Muscle of leg (tissue), 11 donors: ENCODE measurements around the gene TRIM40. TPM values are rescaled to one million over a fixed set of nuclear protein-coding genes. Genes with fewer than 3 reads are reported as not detected.
A peak's percentile ranks its signal among the peaks of the same experiment; 100 is the strongest.

Experiments
- DNase-seq: peaks from one replicate; pipeline ENCODE4 v3.0.0; 2013
- H3K27ac ChIP-seq: one replicate; pipeline ENCODE4 v1.5.1; 2013; ENCODE audit warnings: mild to moderate bottlenecking, low read length, control low read depth
- H3K27me3 ChIP-seq: one replicate; pipeline ENCODE4 v1.6.1; 2013; ENCODE audit warnings: low read length; ENCODE audit not compliant: control insufficient read depth, insufficient read depth
- H3K36me3 ChIP-seq: one replicate; pipeline ENCODE4 v1.6.1; 2013; ENCODE audit warnings: low read length; ENCODE audit not compliant: control insufficient read depth, insufficient read depth
- H3K4me1 ChIP-seq: one replicate; pipeline ENCODE4 v1.6.1; 2013; ENCODE audit warnings: low read length; ENCODE audit not compliant: control insufficient read depth, insufficient read depth
- H3K4me3 ChIP-seq: one replicate; pipeline ENCODE4 v1.5.1; 2013; ENCODE audit warnings: low read length, control low read depth
- H3K9me3 ChIP-seq: replicated peaks from 2 replicates; pipeline ENCODE4 v1.6.1; 2013; ENCODE audit warnings: low read depth, low read length; ENCODE audit not compliant: control insufficient read depth
- WGBS: methylation state at CpG from one replicate; pipeline ENCODE4 v1.1.5; 2013; ENCODE audit warnings: missing lambda C conversion rate; ENCODE audit not compliant: insufficient coverage; 5-methylcytosine and 5-hydroxymethylcytosine counted together
- polyA plus RNA-seq, 8 donors: library from polyadenylated mRNA; unstranded; fragments of 120-200 nt; gene quantifications; one replicate each; pipeline versions ENCODE4 v1.2.1 to v1.2.3, GENCODE V29; 2013; ENCODE audit warnings: inconsistent platforms in 1 of 8, low replicate concordance in 1 of 8; ENCODE audit not compliant: insufficient read length in 8 of 8, insufficient read depth in 1 of 8
- total RNA-seq: library from RNA; stranded (reverse); fragments of 120-200 nt; gene quantifications from one replicate; pipeline ENCODE4 v1.2.4, GENCODE V29; 2013

The TRIM40 gene
- total and polyA plus RNA-seq, 9 donors: 0.56 TPM; not detected in 8

DNA sequence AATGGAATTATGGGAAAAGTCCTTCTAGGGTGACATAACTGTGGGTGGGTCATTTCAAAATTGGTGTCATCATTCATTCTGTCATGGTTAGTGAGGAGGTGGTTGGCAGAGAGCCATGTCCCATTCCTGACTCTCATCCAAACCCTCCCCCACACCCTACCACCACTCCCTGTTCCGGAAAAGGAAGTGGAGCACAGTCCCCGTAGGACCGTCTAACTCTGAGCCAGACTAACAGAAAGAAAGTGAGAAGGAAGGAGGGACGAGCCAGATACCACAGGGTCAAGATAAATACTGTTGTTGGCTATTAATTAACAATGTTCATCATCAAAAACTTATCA, 20.3 kb downstream of the TRIM40 start:
- no CpG with 5 or more reads among the region's 4 CpGs for WGBS

DNA sequence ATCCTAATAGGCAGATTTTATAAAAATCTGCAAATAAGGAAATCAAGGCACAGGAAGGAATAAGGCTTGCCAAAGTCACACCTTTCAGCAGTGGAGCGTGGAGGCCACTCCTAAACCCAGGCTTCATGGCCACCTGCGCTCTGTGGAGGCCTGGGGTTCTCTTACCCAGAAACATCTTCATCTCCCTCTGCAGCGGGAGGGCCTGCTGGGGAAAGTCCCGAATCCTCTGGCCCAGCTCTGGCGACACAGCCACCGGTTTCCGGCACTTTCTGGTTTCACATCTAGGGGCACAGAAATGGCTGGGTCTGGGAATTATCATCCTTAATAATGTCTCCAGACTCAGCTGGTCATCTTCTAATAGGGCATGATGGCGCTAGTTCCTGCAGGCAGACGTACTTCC, 20.8 kb downstream of the TRIM40 start:
- Histone ChIP-seq H3K4me1 (peaks cover 2% of the 10 kb centered on the region), H3K27ac (no peak overlapping the region), H3K4me3 (no peak overlapping the region), H3K9me3 (no peaks in the 10 kb centered on the region), H3K36me3 (no peaks in the 10 kb centered on the region), H3K27me3 (peaks cover 10% of the 10 kb centered on the region)
- 88% methylated on average over 3 of the region's 9 CpGs for WGBS
- DNase-seq: no peak

More for the DNA sequence above, 20.3 kb downstream of the TRIM40 start:
- DNase-seq: peak; percentile 18
- H3K4me1 ChIP-seq: peaks cover 2% of the 10 kb centered on the region
- no peak overlapping the region for H3K27ac ChIP-seq
- no peak overlapping the region for H3K4me3 ChIP-seq
- H3K36me3 ChIP-seq: no peaks in the 10 kb centered on the region
- no peaks in the 10 kb centered on the region for H3K9me3 ChIP-seq
- H3K27me3 ChIP-seq: peaks cover 10% of the 10 kb centered on the region

DNA sequence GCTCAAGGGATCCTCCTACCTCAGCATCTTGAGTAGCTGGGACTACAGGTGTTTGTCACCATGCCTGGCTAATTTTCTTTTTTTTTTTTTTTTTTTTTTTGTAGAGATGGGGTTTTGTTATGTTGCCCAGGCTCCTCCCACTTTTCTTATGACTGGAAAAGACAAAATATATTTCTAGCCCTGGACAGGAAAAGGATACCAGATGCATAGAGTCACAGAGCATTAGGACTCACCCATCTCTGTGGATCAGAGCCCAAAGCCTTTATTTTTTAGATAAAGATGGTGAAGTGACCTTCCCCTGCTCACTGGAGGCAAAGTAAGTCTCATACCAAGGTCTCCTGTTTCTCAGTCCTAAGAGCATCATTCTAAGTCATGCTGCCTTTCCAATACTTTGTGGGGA, 21.6 kb downstream of the TRIM40 start:
- no peak overlapping the region for H3K27ac ChIP-seq
- peaks cover 12% of the 10 kb centered on the region for H3K27me3 ChIP-seq
- DNase-seq: no peak
- no peaks in the 10 kb centered on the region for H3K9me3 ChIP-seq
- H3K4me3 ChIP-seq: no peak overlapping the region
- H3K4me1 ChIP-seq: peaks cover 2% of the 10 kb centered on the region
- H3K36me3 ChIP-seq: no peaks in the 10 kb centered on the region

DNA sequence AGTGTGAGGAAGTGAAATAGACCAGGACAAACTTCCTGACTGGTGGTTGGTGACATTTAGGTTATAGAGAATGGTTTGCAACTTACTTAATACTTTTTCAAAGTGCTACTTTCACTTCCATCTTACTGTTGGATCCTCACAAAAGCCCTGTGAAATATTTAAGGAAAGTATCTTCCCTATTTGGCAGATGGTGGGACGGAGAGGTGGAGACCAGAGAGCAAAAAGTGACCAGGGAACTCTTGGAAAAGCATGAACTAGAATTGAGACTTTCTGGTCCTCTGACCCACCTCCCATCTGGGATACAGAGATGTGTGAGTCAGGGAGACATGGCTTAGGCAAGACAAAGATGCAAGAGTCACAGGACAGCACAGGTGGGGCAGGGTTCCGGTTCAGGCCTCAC, 22.1 kb downstream of the TRIM40 start:
- H3K27me3 ChIP-seq: peaks cover 12% of the 10 kb centered on the region
- WGBS: 88% methylated on average over 2 of the region's 2 CpGs
- H3K36me3 ChIP-seq: no peaks in the 10 kb centered on the region
- H3K27ac ChIP-seq: no peak overlapping the region
- peaks cover 2% of the 10 kb centered on the region for H3K4me1 ChIP-seq
- H3K9me3 ChIP-seq: no peaks in the 10 kb centered on the region
- no peak for DNase-seq
- H3K4me3 ChIP-seq: no peak overlapping the region

DNA sequence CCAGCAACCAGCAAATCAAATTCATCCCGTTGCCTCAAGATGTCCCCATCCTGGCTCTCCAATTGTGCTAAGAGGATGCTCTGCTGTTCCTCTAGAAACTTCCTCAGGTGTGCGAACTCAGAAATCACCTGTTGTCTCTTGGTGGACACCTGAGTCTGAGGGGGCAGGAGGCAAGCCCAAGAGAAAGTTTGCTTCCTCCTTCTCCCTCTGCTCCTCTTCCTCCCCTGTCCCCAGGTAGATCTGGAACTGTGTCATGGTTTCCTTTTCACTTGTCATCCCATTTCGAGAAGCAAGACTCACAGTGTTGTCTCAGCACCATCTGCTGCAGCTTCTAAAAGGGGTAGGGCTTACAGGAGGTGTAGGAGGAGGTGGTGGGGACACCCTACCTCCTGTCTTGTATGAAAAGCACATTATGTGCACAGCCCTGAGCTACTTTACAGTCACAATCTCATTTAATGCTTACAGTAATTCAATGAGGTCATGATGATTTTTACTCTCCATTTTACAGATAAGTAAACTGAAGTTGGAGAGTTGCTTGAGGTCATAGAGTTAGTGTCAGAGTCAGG, 22.6 kb downstream of the TRIM40 start:
- Histone ChIP-seq H3K9me3 (no peaks in the 10 kb centered on the region), H3K36me3 (no peaks in the 10 kb centered on the region), H3K4me1 (peaks cover 2% of the 10 kb centered on the region), H3K27me3 (peaks cover 16% of the 10 kb centered on the region), H3K4me3 (no peak overlapping the region), H3K27ac (no peak overlapping the region)
- no CpG with 5 or more reads among the region's 3 CpGs for WGBS
- DNase-seq: no peak

DNA sequence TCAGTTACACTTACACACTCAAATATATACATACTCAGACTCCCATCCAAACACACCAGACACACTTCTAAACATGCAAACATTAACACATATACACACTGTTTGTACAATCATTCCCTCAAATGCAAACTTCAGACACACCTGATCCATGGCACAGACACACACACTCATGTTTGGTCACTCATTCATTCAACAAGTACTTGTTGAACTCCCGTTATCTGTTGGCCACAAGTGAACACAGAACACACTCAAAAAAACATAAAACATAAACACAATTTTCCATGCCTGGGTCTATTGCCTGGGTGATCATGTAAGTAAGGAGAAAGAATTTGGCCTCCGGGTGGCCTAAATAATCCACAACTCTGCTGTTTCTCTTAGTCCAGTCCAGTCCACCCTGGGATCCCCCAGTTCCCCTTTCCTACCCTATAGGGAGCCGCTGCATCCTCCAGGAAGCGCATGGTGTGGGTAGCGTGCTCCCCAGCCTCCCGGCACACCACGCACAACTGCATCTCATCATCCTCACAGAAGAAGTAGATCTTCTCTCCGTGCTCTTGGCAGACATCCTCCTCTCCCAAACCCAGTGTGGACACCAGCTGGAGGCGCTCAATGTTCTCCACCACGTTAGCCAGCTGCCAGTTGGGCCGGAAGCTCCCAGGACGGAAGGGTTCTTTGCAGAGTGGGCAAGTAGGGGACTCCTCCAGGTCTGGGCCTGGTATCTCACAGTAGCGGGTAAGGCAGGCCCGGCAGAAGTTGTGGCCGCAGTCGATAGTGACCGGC, 24.3 kb downstream of the TRIM40 start:
- H3K27ac ChIP-seq: no peak overlapping the region
- WGBS: 88% methylated on average over 14 of the region's 17 CpGs
- H3K27me3 ChIP-seq: peaks cover 10% of the 10 kb centered on the region
- peaks cover 2% of the 10 kb centered on the region for H3K4me1 ChIP-seq
- H3K4me3 ChIP-seq: no peak overlapping the region
- no peaks in the 10 kb centered on the region for H3K36me3 ChIP-seq
- H3K9me3 ChIP-seq: no peaks in the 10 kb centered on the region
- DNase-seq: no peak

DNA sequence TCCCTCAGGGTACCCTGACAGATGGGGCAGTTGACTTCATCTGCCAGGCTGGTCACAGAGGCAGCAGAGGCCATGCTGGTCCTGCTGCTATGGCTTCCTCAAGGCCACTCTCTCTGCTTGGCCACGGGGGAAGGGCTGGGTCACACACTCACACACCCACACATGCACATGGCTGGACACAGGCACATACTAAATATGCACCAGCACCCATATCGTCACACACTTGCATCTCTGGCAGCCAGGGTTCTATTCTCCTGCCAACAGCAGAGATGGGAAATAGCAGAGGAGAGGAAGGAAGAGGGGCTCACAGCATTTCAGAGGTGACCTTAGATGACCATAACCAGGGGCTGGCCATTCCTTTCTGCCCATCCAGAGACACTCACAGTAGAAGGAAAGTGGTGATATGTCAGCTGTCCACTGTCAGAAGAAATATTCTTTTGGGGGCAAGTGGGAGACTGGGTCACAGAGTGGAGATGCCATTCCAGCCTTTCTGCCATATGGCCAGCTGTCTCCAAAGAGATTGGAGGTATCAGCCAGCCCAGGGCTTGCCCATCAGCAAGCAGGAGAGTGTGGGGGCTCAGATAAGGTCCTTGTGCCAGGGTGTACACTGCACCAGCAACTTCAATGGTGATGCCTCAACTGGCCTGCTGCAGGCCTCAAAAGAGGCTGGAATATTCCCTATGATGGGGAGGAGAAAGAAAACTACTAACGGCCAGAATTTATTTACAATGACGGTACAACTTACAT, 25.0 kb downstream of the TRIM40 start, which contains the start of gene TRIM10:
TSS of gene TRIM10 (minus strand) at position 427 of the 747 bp plus-strand sequence. CDS start at position 74, 353 bp downstream.
- DNase-seq: no peak
- Histone ChIP-seq H3K27ac (no peak within 1 kb of the TSS), H3K36me3 (no peaks in the 10 kb centered on the region), H3K4me1 (peaks cover 2% of the 10 kb centered on the region), H3K27me3 (peaks cover 8% of the 10 kb centered on the region), H3K4me3 (no peak within 1 kb of the TSS), H3K9me3 (no peaks in the 10 kb centered on the region)
- WGBS: 38% methylated on average over 1 of the region's 4 CpGs

DNA sequence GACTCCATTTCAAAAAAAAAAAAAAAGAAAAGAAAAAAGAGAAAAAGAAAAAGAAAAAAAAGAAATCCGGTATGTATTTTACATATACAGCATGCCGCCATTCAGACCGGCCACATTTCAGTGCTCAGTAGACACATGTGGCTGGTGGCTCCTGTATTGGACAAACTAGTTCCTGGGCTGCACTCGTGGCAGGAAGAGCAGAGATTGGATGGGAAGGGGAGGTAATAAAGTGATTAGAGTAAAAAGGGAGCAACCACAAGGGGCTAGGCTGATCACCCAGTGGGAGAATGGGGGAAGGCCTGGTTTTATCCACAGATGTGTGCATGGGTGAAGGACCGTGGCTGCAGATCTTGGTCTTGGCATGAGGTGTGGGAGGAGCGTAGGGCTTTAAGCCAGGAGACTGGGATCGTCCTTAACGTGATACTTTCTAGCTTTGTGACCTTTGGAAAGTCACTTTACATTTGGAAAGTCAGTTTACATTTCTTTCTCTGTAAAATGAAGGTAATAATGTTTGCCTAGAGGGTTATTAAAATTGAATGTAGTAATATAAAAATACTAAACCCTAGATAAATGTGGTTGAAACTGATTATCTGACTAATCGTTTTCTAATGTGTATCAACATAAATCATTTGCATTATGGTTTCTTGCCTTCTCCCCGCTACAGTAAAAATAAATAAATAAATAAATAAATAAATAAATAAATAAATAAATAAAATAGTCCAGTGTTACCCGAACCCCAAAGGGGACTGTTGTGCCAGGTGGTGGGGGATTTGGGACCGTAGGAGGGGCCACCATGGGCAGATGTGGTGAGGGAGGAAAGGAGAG, 26.5 kb downstream of the TRIM40 start:
- peaks cover 6% of the 10 kb centered on the region for H3K27me3 ChIP-seq
- H3K36me3 ChIP-seq: no peaks in the 10 kb centered on the region
- no peaks in the 10 kb centered on the region for H3K9me3 ChIP-seq
- H3K4me1 ChIP-seq: no peaks in the 10 kb centered on the region
- no peak overlapping the region for H3K27ac ChIP-seq
- H3K4me3 ChIP-seq: no peak overlapping the region
- no peak for DNase-seq
- WGBS: 64% methylated on average over 7 of the region's 12 CpGs

DNA sequence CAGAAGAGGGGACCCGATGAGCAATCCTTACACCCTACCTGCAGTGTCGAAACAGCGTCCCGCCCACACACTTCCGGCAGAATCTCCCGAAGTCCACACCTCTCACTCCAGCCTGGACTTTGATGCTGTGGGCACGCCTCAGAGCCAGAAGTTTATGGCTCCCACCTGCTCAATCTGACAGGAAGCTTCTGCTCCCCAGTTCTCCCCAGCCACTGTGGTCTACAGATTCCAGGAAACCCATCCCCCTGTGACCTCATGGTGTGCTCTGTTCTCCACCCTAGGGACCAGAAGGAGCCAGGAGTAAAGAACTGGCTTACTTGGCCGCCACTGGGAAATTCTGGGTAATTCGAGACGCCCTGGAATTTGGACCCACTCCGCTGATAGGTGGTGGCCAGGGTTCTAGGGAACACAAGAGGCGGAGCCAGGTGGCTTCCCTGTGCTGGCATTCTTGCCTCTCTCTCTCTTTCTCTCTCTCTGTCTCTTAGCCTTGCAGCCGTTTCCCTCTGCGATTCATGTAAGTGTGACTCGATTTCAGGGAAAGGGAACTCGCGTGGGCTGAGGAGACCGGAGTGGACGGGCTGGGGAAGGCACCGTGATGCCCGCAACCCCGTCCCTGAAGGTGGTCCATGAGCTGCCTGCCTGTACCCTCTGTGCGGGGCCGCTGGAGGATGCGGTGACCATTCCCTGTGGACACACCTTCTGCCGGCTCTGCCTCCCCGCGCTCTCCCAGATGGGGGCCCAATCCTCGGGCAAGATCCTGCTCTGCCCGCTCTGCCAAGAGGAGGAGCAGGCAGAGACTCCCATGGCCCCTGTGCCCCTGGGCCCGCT, 27.4 kb downstream of the TRIM40 start, which contains the start of gene TRIM15:
TSS of gene TRIM15 (plus strand) at position 457 of the 828 bp plus-strand sequence. CDS start at position 596, 139 bp downstream.
- 72% methylated on average over 20 of the region's 31 CpGs for WGBS
- Histone ChIP-seq H3K27ac (no peak within 1 kb of the TSS), H3K36me3 (no peaks in the 10 kb centered on the region), H3K4me1 (no peaks in the 10 kb centered on the region), H3K27me3 (peaks cover 8% of the 10 kb centered on the region), H3K9me3 (no peaks in the 10 kb centered on the region), H3K4me3 (no peak within 1 kb of the TSS)
- no peak for DNase-seq
